HEK293T (cell line): ENCODE measurements around the gene NGEF.

Experiments used
- CTCF ChIA-PET: fragments of 350-600 bp; formaldehyde crosslinking; extraction: SDS; loops from one replicate; lab custom pipeline; 2021; ENCODE audit warnings: antibody characterized with exemption, inconsistent platforms; lab: Yijun Ruan, JAX
- POLR2A ChIA-PET: fragments of 350-600 bp; formaldehyde crosslinking; extraction: SDS; loops from one replicate; lab custom pipeline; 2020; ENCODE audit warnings: antibody characterized with exemption, inconsistent platforms; lab: Yijun Ruan, JAX
- DNase-seq: peaks from one replicate; pipeline ENCODE4 v3.0.0; 2012; ENCODE audit warnings: mixed read lengths; ENCODE audit errors: extremely low spot score
- ARNT ChIP-seq: fragments of 450-650 bp; IDR thresholded peaks from 2 replicates; pipeline ENCODE4 v1.6.1; 2017; ENCODE audit warnings: mild to moderate bottlenecking
- BHLHE40 ChIP-seq: fragments of 450-650 bp; IDR thresholded peaks from 2 replicates; pipeline ENCODE4 v1.6.1; 2016; ENCODE audit warnings: mild to moderate bottlenecking, moderate library complexity, borderline replicate concordance
- CTBP1 ChIP-seq: fragments of 450-650 bp; IDR thresholded peaks from 2 replicates; pipeline ENCODE4 v1.6.1; 2016; ENCODE audit warnings: borderline replicate concordance
- ELF4 ChIP-seq: fragments of 450-650 bp; IDR thresholded peaks from 2 replicates; pipeline ENCODE4 v1.6.1; 2017; ENCODE audit warnings: antibody characterized with exemption
- FOXA1 ChIP-seq: fragments of 450-650 bp; IDR thresholded peaks from 2 replicates; pipeline ENCODE4 v1.6.1; 2016; ENCODE audit warnings: mild to moderate bottlenecking
- FOXK2 ChIP-seq: fragments of 450-650 bp; IDR thresholded peaks from 2 replicates; pipeline ENCODE4 v1.6.1; 2016; ENCODE audit warnings: mild to moderate bottlenecking
- FOXM1 ChIP-seq: fragments of 450-650 bp; IDR thresholded peaks from 2 replicates; pipeline ENCODE4 v1.6.1; 2017; ENCODE audit warnings: mild to moderate bottlenecking, borderline replicate concordance
- HDGF ChIP-seq: fragments of 450-650 bp; IDR thresholded peaks from 2 replicates; pipeline ENCODE4 v1.6.1; 2017; ENCODE audit warnings: antibody characterized with exemption, borderline replicate concordance
- L3MBTL2 ChIP-seq: fragments of 450-650 bp; conservative IDR thresholded peaks from 2 replicates; pipeline ENCODE4 v1.6.1; 2016; ENCODE audit warnings: mild to moderate bottlenecking
- LEF1 ChIP-seq: fragments of 450-650 bp; IDR thresholded peaks from 2 replicates; pipeline ENCODE4 v1.6.1; 2017; ENCODE audit warnings: mild to moderate bottlenecking, borderline replicate concordance
- NFRKB ChIP-seq: fragments of 450-650 bp; IDR thresholded peaks from 2 replicates; pipeline ENCODE4 v1.6.1; 2016; ENCODE audit warnings: mild to moderate bottlenecking, moderate library complexity
- SP1 ChIP-seq: fragments of 450-650 bp; IDR thresholded peaks from 2 replicates; pipeline ENCODE4 v1.6.1; 2017
- SUZ12 ChIP-seq: fragments of 450-650 bp; IDR thresholded peaks from 2 replicates; pipeline ENCODE4 v1.6.1; 2016; ENCODE audit warnings: mild to moderate bottlenecking
- TARDBP ChIP-seq: fragments of 450-650 bp; IDR thresholded peaks from 2 replicates; pipeline ENCODE4 v1.6.1; 2016
- ZNF384 ChIP-seq: fragments of 450-650 bp; IDR thresholded peaks from 2 replicates; pipeline ENCODE4 v1.6.1; 2016
- TF ChIP-seq, protein P1 (sequence below): fragments of 450-650 bp; IDR thresholded peaks from 2 replicates; pipeline ENCODE4 v1.6.1; 2016

Gene NGEF

DNA sequence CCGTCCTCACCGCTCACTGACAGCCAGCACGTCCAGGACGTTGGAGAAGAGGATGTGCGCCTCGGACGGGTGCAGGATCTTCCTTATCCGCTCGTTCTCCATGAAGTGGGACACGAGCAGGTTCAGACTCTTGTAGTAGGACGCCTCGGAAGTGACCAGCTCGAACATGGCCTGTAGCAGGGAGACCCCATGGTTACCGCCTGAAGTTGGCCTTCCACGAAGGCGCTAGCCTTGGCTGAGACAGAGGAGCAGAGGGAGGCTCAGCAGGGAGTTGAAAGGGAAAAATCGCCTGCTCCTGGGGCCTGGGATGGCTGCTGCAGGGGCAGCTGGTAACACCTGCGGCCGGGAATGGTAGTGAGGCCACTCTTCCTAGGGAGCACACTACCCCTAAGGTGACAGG lies 118.3 kb downstream of the NGEF start:
- no peak for DNase-seq
- TF ChIP-seq CTBP1 (no peak), ZNF384 (no peak), TARDBP (no peak), L3MBTL2 (no peak), ELF4 (no peak)
- ChIA-PET POLR2A (no interaction called here), CTCF (interaction anchor here (0.5 kb wide), 2 partner anchors 75 to 125 kb away, joined by 3 to 5 read pairs; no protein-coding TSS in a partner anchor)

GRCh38 chr2:232894251-232894650 lies 118.8 kb downstream of the NGEF start:
- TF ChIP-seq NFRKB (no peak), ZNF384 (no peak), FOXK2 (no peak), SUZ12 (no peak), ARNT (no peak), CTBP1 (no peak), FOXM1 (no peak), TARDBP (no peak), SP1 (no peak), LEF1 (no peak), ELF4 (no peak)
- TF ChIP-seq, protein P1, sequence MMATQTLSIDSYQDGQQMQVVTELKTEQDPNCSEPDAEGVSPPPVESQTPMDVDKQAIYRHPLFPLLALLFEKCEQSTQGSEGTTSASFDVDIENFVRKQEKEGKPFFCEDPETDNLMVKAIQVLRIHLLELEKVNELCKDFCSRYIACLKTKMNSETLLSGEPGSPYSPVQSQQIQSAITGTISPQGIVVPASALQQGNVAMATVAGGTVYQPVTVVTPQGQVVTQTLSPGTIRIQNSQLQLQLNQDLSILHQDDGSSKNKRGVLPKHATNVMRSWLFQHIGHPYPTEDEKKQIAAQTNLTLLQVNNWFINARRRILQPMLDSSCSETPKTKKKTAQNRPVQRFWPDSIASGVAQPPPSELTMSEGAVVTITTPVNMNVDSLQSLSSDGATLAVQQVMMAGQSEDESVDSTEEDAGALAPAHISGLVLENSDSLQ: no peak
- POLR2A ChIA-PET: no interaction called here
- CTCF ChIA-PET: interaction anchor here (0.5 kb wide), 1 partner anchor 74 kb away, joined by 3 read pairs; no protein-coding TSS in a partner anchor
- no peak for DNase-seq

- CTCF ChIA-PET: no interaction called here
- DNase-seq: no peak
- TF ChIP-seq TARDBP (no peak), ZNF384 (no peak), HDGF (no peak), SP1 (no peak), SUZ12 (no peak), LEF1 (no peak)
- POLR2A ChIA-PET: no interaction called here
Measured at GRCh38 chr2:232893834-232894233, 119.2 kb downstream of the NGEF start.

GRCh38 chr2:232892843-232893242 lies 120.2 kb downstream of the NGEF start:
- DNase-seq: no peak
- ChIA-PET CTCF (no interaction called here), POLR2A (no interaction called here)
- TF ChIP-seq BHLHE40 (no peak), FOXK2 (no peak), NFRKB (no peak), FOXM1 (no peak), CTBP1 (no peak), SUZ12 (no peak), FOXA1 (no peak), L3MBTL2 (no peak), ARNT (no peak), HDGF (no peak), ZNF384 (no peak), SP1 (no peak), LEF1 (no peak), ELF4 (no peak), TARDBP (no peak)
- TF ChIP-seq, protein P1: no peak

DNA sequence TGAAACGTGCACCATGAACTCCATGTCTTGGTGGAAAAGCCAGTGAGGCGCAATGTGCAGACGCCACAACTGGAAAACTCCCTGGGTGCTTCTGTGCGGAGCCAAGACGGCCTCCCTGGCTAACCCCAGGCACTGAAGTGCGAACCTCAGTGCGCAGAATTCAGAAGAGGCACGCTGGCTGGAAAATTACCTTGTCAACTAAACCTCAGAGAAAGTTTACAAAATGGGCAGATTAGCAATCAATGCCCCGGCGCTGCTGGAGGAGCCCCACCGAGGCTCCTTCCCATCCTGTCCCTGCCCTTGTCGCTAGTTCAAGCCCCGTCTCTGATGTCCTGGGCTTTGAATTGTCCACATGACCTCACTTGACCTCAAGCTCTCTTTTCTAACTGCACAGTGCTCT lies 120.8 kb downstream of the NGEF start:
- no peak for DNase-seq
- ChIA-PET POLR2A (no interaction called here), CTCF (no interaction called here)
- no peak for TF ChIP-seq HDGF

GRCh38 chr2:232891621-232892071 lies 121.4 kb downstream of the NGEF start:
- CTCF ChIA-PET: interaction anchor here (0.6 kb wide), 1 partner anchor 13 kb away, joined by 3 read pairs; no protein-coding TSS in a partner anchor
- POLR2A ChIA-PET: no interaction called here
- TF ChIP-seq CTBP1 (no peak), FOXA1 (no peak), FOXM1 (no peak), SUZ12 (no peak), LEF1 (no peak), L3MBTL2 (no peak), NFRKB (no peak), ZNF384 (no peak), TARDBP (no peak), FOXK2 (no peak), HDGF (no peak), ARNT (no peak), SP1 (no peak), ELF4 (no peak), BHLHE40 (no peak)
- TF ChIP-seq, protein P1: no peak

More at GRCh38 chr2:232891621-232892071, 121.4 kb downstream of the NGEF start:
- no peak for DNase-seq
